OCI-LY1 (cell line): ENCODE measurements around the gene ACAD11.

Experiments
- EZH2 ChIP-seq: fragments of 200-600 bp; sonication (generic), shearing (Covaris generic); IDR thresholded peaks from 2 replicates; pipeline ENCODE4 v1.8.0; 2017; ENCODE audit warnings: borderline replicate concordance, mixed run types, mild to moderate bottlenecking, antibody characterized with exemption, low read length, moderate library complexity, mixed read lengths
- TF ChIP-seq, protein P1 (sequence below): fragments of 200-600 bp; sonication (generic), shearing (Covaris generic); IDR thresholded peaks from 2 replicates; pipeline ENCODE4 v1.5.1; 2017; ENCODE audit warnings: mild to moderate bottlenecking, antibody characterized with exemption, low read length, moderate library complexity, mixed read lengths

DNA sequence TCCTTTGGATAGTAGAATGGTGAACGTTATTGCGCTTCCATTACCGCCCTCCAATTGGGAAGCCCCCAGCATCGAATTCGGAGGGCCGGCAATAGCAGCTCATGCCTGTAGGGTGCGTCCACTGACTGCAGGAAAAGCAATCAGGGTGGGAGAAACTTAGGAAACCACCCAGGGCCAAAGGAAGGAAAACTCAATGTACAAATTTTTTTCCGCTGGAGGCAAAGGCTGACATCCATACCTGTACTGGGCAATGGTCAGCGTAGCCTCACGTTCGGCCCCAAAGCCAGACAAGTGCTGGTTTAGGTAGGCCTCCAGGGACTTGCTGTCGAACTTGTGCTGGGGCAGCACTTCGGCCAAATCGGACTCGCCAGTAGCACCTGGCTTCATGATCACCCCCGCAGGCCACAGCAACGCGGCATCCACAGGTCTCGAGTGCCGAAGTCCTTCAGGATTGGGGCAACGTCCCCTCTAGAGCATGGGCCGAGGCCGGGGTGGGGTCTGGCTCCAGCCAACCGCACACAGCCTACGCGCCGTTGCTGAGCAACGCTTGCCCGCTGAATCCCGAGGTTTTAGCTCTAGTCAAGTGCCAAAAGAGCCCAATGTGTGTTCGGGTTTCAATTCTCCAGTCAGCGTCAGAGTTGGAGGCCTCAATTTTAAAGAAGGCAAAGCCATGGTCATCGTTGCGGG is at the start of gene ACAD11:
- TF ChIP-seq, protein P1, sequence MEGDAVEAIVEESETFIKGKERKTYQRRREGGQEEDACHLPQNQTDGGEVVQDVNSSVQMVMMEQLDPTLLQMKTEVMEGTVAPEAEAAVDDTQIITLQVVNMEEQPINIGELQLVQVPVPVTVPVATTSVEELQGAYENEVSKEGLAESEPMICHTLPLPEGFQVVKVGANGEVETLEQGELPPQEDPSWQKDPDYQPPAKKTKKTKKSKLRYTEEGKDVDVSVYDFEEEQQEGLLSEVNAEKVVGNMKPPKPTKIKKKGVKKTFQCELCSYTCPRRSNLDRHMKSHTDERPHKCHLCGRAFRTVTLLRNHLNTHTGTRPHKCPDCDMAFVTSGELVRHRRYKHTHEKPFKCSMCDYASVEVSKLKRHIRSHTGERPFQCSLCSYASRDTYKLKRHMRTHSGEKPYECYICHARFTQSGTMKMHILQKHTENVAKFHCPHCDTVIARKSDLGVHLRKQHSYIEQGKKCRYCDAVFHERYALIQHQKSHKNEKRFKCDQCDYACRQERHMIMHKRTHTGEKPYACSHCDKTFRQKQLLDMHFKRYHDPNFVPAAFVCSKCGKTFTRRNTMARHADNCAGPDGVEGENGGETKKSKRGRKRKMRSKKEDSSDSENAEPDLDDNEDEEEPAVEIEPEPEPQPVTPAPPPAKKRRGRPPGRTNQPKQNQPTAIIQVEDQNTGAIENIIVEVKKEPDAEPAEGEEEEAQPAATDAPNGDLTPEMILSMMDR, result peak; percentile 94
- TF ChIP-seq EZH2, result no peak
